ENCODE results near the gene TNFRSF1A.
"Not testable (repeated sequence)": the region's sequence is repeated elsewhere in the genome, so short reads cannot be mapped to it uniquely, and the experiment has no call there.

The TNFRSF1A gene

GRCh38 chr12:6351622-6352021, 9.7 kb upstream of the TNFRSF1A start:
- no peak overlapping the region for H3K27ac Mint-ChIP-seq
- H3K4me1 Mint-ChIP-seq, result peaks cover 24% of the 10 kb centered on the region
- H3K9me3 Mint-ChIP-seq, result no peaks in the 10 kb centered on the region
- H3K27me3 Mint-ChIP-seq, result no peaks in the 10 kb centered on the region
- no peak overlapping the region for H3K4me3 Mint-ChIP-seq
- no peaks in the 10 kb centered on the region for H3K36me3 Mint-ChIP-seq

GRCh38 chr12:6347367-6348338, 5.8 kb upstream of the TNFRSF1A start:
- H3K27me3 Mint-ChIP-seq, result no peaks in the 10 kb centered on the region
- no peaks in the 10 kb centered on the region for H3K9me3 Mint-ChIP-seq
- no peak overlapping the region for H3K4me3 Mint-ChIP-seq
- H3K4me1 Mint-ChIP-seq, result peaks cover 46% of the 10 kb centered on the region
- no peak overlapping the region for H3K27ac Mint-ChIP-seq
- H3K36me3 Mint-ChIP-seq, result no peaks in the 10 kb centered on the region

- Mint-ChIP-seq H3K27me3 (no peaks in the 10 kb centered on the region), H3K27ac (peak overlapping the region; percentile 20), H3K4me1 (peaks cover 53% of the 10 kb centered on the region), H3K4me3 (no peak overlapping the region), H3K36me3 (no peaks in the 10 kb centered on the region), H3K9me3 (no peaks in the 10 kb centered on the region)
These were observed 5.1 kb upstream of the TNFRSF1A start for GRCh38 chr12:6346942-6347341.

GRCh38 chr12:6346235-6346832, 4.5 kb upstream of the TNFRSF1A start:
- no peak overlapping the region for H3K4me3 Mint-ChIP-seq

GRCh38 chr12:6345319-6346091, 3.6 kb upstream of the TNFRSF1A start:
- peak overlapping the region; percentile 42 for H3K4me3 Mint-ChIP-seq
- peak overlapping the region; percentile 39 for H3K27ac Mint-ChIP-seq
- no peaks in the 10 kb centered on the region for H3K36me3 Mint-ChIP-seq
- H3K27me3 Mint-ChIP-seq, result no peaks in the 10 kb centered on the region
- no peaks in the 10 kb centered on the region for H3K9me3 Mint-ChIP-seq
- peaks cover 56% of the 10 kb centered on the region for H3K4me1 Mint-ChIP-seq

More at GRCh38 chr12:6346235-6346832, 4.5 kb upstream of the TNFRSF1A start:
- no peaks in the 10 kb centered on the region for H3K27me3 Mint-ChIP-seq
- peaks cover 56% of the 10 kb centered on the region for H3K4me1 Mint-ChIP-seq
- no peaks in the 10 kb centered on the region for H3K9me3 Mint-ChIP-seq
- no peaks in the 10 kb centered on the region for H3K36me3 Mint-ChIP-seq
- H3K27ac Mint-ChIP-seq, result peak overlapping the region; percentile 20

- peaks cover 56% of the 10 kb centered on the region for H3K4me1 Mint-ChIP-seq
- H3K9me3 Mint-ChIP-seq, H3K4me3 Mint-ChIP-seq, H3K36me3 Mint-ChIP-seq, H3K27me3 Mint-ChIP-seq, H3K27ac Mint-ChIP-seq: not testable (repeated sequence)
These were observed 2.3 kb upstream of the TNFRSF1A start for GRCh38 chr12:6344101-6344660.

DNA sequence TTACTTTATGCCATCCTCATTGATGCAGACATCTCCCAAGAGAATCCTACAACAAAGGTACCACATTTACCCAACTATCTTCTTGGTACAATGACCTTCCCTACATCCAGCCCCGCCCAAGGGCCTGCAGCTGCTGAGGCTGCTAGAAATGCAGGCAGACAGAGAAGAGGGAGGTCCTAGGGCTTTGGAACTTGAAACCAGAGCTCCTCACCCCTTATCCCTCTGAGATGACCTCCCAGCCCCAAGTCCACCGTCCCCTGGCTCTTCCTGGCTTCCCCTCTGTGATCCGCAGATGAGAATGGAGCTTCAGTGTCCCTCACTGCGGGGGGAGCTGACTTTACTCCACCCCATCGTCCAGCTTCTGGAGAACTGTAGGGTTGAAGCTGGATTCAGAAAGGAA, 1.6 kb upstream of the TNFRSF1A start:
- Mint-ChIP-seq H3K36me3 (no peaks in the 10 kb centered on the region), H3K4me1 (peaks cover 52% of the 10 kb centered on the region), H3K4me3 (no peak overlapping the region), H3K9me3 (no peaks in the 10 kb centered on the region), H3K27ac (peak overlapping the region; percentile 95), H3K27me3 (no peaks in the 10 kb centered on the region)

- no peaks in the 10 kb centered on the region for H3K27me3 Mint-ChIP-seq
- no peak overlapping the region for H3K4me3 Mint-ChIP-seq
- peak overlapping the region; percentile 95 for H3K27ac Mint-ChIP-seq
- H3K9me3 Mint-ChIP-seq, result no peaks in the 10 kb centered on the region
- H3K36me3 Mint-ChIP-seq, result no peaks in the 10 kb centered on the region
- H3K4me1 Mint-ChIP-seq, result peaks cover 46% of the 10 kb centered on the region
These were observed 439 bp upstream of the TNFRSF1A start for GRCh38 chr12:6342140-6342889.

DNA sequence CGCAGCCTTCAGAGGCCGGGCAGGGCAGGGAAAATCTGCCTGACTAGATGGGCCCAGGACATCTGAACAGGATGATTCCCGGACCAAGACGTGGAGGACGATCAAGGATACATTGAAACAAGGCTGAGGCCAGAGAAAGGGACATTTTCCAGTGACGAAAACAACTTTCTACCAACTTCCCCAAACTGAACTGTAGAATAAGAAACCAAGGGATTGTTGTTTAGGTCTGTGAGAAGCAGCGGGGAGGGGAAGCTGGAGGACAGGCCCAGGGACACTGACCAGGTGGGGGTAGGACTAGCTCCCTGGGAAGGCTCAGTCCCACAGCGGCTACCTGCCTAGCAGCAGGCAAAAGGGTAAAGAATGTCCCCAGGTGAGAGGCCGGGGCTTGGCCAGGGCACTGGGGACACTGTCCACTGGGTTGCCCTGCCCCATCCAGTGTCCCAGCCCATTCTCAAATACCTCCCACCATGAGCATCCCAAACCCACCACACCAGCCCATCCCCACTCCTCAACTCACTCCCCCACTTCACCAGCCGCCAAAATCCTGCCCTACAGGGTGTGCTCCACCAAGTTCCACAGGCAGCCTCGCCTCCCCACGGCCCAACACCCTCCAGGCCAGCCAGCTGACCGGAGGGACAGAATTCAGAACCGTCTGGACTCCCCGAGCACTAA, 995 bp downstream of the TNFRSF1A start:
- Mint-ChIP-seq H3K36me3 (no peaks in the 10 kb centered on the region), H3K4me1 (peaks cover 33% of the 10 kb centered on the region), H3K4me3 (no peak overlapping the region), H3K27me3 (no peaks in the 10 kb centered on the region), H3K9me3 (no peaks in the 10 kb centered on the region), H3K27ac (no peak overlapping the region)

DNA sequence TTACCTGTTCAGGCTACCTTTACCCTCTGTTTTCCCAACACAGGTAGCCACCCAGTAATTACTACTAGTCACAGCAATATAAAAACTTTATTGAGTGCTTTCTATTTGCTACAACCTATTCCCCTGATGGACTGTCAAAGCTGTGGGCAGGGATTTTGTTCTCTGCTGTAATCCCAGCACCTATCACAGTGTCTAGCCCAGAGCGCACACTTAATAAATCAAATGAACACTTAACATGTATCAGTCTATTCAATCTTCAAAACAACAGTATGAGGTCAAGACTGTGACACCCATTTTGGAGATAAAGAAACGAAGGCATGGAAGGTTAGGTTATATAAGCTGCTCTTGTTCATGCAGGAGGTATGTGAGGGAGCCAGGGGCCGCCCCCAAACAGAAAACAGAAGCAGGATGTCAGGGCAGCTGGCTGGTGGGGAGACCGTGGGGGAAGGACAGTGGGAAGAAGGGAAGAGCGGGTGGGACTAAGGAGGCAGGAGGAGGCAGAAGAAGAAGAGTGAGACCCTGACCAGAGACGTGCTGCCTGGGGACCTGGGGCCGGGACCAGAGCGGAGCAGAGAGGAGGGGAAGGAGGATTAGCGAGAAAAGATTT, 1.7 kb downstream of the TNFRSF1A start:
- H3K36me3 Mint-ChIP-seq, result no peaks in the 10 kb centered on the region
- no peak overlapping the region for H3K27ac Mint-ChIP-seq
- peaks cover 33% of the 10 kb centered on the region for H3K4me1 Mint-ChIP-seq
- H3K4me3 Mint-ChIP-seq, result no peak overlapping the region
- H3K27me3 Mint-ChIP-seq, result no peaks in the 10 kb centered on the region
- H3K9me3 Mint-ChIP-seq, result no peaks in the 10 kb centered on the region

- H3K4me3 Mint-ChIP-seq, result no peak overlapping the region
- no peaks in the 10 kb centered on the region for H3K27me3 Mint-ChIP-seq
- H3K27ac Mint-ChIP-seq, result no peak overlapping the region
- no peaks in the 10 kb centered on the region for H3K9me3 Mint-ChIP-seq
- no peaks in the 10 kb centered on the region for H3K36me3 Mint-ChIP-seq
- H3K4me1 Mint-ChIP-seq, result peaks cover 42% of the 10 kb centered on the region
These were observed 2.9 kb downstream of the TNFRSF1A start for GRCh38 chr12:6338955-6339354.

GRCh38 chr12:6338536-6338935, 3.3 kb downstream of the TNFRSF1A start:
- H3K27me3 Mint-ChIP-seq, H3K27ac Mint-ChIP-seq, H3K9me3 Mint-ChIP-seq, H3K36me3 Mint-ChIP-seq, H3K4me3 Mint-ChIP-seq: not testable (repeated sequence)
- peaks cover 43% of the 10 kb centered on the region for H3K4me1 Mint-ChIP-seq

DNA sequence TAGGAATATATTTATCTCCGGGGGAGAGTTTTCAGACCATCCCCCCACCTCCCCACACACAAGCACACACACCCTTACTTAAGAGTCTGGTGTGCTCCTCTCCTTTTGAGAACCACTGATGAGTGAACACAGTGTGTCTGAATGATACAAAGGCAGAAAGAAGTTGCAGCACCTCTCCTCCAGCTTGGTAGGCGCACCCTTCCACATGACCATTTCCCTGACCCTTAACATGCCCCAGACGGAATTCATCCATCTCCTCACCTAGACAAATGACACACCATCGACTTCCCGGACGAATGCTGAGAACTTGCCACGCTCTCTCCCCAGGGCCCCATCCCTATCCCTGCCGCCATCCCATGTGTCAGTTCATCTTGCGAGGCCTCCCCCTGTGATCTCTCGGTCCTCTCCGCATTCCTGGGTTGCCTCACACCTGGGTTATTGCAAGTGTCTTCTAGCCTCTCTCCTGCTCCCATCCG, 3.9 kb downstream of the TNFRSF1A start:
- Mint-ChIP-seq H3K27ac (no peak overlapping the region), H3K27me3 (no peaks in the 10 kb centered on the region), H3K4me3 (no peak overlapping the region), H3K9me3 (no peaks in the 10 kb centered on the region), H3K4me1 (peaks cover 43% of the 10 kb centered on the region), H3K36me3 (peaks cover 2% of the 10 kb centered on the region)
